Liver (tissue), 9 donors: ENCODE results near the gene DOK3. TPM values are rescaled to one million over a fixed set of nuclear protein-coding genes. Genes with fewer than 3 reads are reported as not detected.
A peak's percentile ranks its signal among the peaks of the same experiment; 100 is the strongest.

Experiments
- DNase-seq: peaks from one replicate; pipeline ENCODE4 v3.0.0-alpha.2; 2017; ENCODE audit warnings: low spot score
- H3K27ac ChIP-seq, 2 donors: one replicate each; pipeline ENCODE4 v1.7.0; 2013; ENCODE audit warnings: inconsistent platforms in 2 of 2, low read length in 2 of 2, control low read depth in 1 of 2, low read depth in 1 of 2, mild to moderate bottlenecking in 1 of 2
- H3K27me3 ChIP-seq, 4 donors: one replicate each; pipeline versions ENCODE4 v1.6.1 to v1.7.0; 2013; ENCODE audit warnings: low read length in 3 of 4, inconsistent platforms in 1 of 4, mild to moderate bottlenecking in 1 of 4, moderate library complexity in 1 of 4; ENCODE audit not compliant: control insufficient read depth in 4 of 4, insufficient read depth in 4 of 4
- H3K36me3 ChIP-seq, 4 donors: one replicate each; pipeline versions ENCODE4 v1.6.1 to v1.7.0; 2013; ENCODE audit warnings: low read length in 3 of 4, mild to moderate bottlenecking in 3 of 4, low read depth in 1 of 4, moderate library complexity in 1 of 4; ENCODE audit not compliant: control insufficient read depth in 4 of 4, insufficient read depth in 3 of 4
- H3K4me1 ChIP-seq, 4 donors: one replicate each; pipeline versions ENCODE4 v1.6.1 to v1.7.0; 2013; ENCODE audit warnings: low read length in 3 of 4, mild to moderate bottlenecking in 3 of 4, moderate library complexity in 1 of 4; ENCODE audit not compliant: control insufficient read depth in 4 of 4, insufficient read depth in 4 of 4
- H3K4me3 ChIP-seq, 3 donors: one replicate each; pipeline versions ENCODE4 v1.6.1 to v1.7.0; 2013; ENCODE audit warnings: low read length in 3 of 3, control low read depth in 1 of 3, low read depth in 1 of 3, mild to moderate bottlenecking in 1 of 3
- H3K9ac ChIP-seq, 2 donors: one replicate each; pipeline ENCODE4 v1.7.0; 2013; ENCODE audit warnings: low read length in 2 of 2, mild to moderate bottlenecking in 2 of 2, moderate library complexity in 2 of 2, control low read depth in 1 of 2, low read depth in 1 of 2
- H3K9me3 ChIP-seq, 4 donors: one replicate each; pipeline versions ENCODE4 v1.6.1 to v1.7.0; 2013; ENCODE audit warnings: low read length in 3 of 4; ENCODE audit not compliant: control insufficient read depth in 4 of 4
- ATF3 ChIP-seq: IDR thresholded peaks from 2 replicates; pipeline ENCODE4 v1.6.1; 2016; ENCODE audit warnings: antibody characterized with exemption
- CTCF ChIP-seq: fragments of 150-350 bp; IDR thresholded peaks from 2 replicates; pipeline ENCODE4 v1.5.1; 2017; ENCODE audit warnings: improper control_type of control experiment, low read depth, low read length; ENCODE audit not compliant: missing input control
- EGR1 ChIP-seq, 2 donors: IDR thresholded peaks; 2 replicates each; pipeline ENCODE4 v1.6.1; 2016 to 2018; ENCODE audit warnings: antibody characterized with exemption in 2 of 2, low read depth in 2 of 2
- FOXA1 ChIP-seq: IDR thresholded peaks from 2 replicates; pipeline ENCODE4 v1.6.1; 2016; ENCODE audit warnings: antibody characterized with exemption
- FOXA2 ChIP-seq: IDR thresholded peaks from 2 replicates; pipeline ENCODE4 v1.6.1; 2016; ENCODE audit warnings: antibody characterized with exemption
- GABPA ChIP-seq, 2 donors: IDR thresholded peaks in 1 of 2; conservative IDR thresholded peaks in 1 of 2; 2 replicates each; pipeline ENCODE4 v1.6.1; 2016; ENCODE audit warnings: antibody characterized with exemption in 2 of 2, mild to moderate bottlenecking in 1 of 2, moderate library complexity in 1 of 2
- HNF4A ChIP-seq, 2 donors: conservative IDR thresholded peaks; 2 replicates each; pipeline ENCODE4 v1.6.1; 2016; ENCODE audit warnings: antibody characterized with exemption in 2 of 2, mild to moderate bottlenecking in 2 of 2
- HNF4G ChIP-seq: IDR thresholded peaks from 2 replicates; pipeline ENCODE4 v1.6.1; 2016; ENCODE audit warnings: antibody characterized with exemption
- JUND ChIP-seq, 2 donors: IDR thresholded peaks; 2 replicates each; pipeline ENCODE4 v1.6.1; 2016; ENCODE audit warnings: antibody characterized with exemption in 2 of 2
- NR2F2 ChIP-seq: IDR thresholded peaks from 2 replicates; pipeline ENCODE4 v1.6.1; 2016; ENCODE audit warnings: antibody characterized with exemption
- RAD21 ChIP-seq, 2 donors: IDR thresholded peaks; 2 replicates each; pipeline ENCODE4 v1.6.1; 2016; ENCODE audit warnings: antibody characterized with exemption in 2 of 2, mild to moderate bottlenecking in 2 of 2
- RXRA ChIP-seq, 2 donors: IDR thresholded peaks; 2 replicates each; pipeline ENCODE4 v1.6.1; 2017 to 2018; ENCODE audit warnings: antibody characterized with exemption in 2 of 2, mild to moderate bottlenecking in 1 of 2
- SP1 ChIP-seq: IDR thresholded peaks from 2 replicates; pipeline ENCODE4 v1.6.1; 2018; ENCODE audit warnings: antibody characterized with exemption, mild to moderate bottlenecking
- TAF1 ChIP-seq: conservative IDR thresholded peaks from 2 replicates; pipeline ENCODE4 v1.6.1; 2016; ENCODE audit warnings: antibody characterized with exemption, mild to moderate bottlenecking
- YY1 ChIP-seq: IDR thresholded peaks from 2 replicates; pipeline ENCODE4 v1.6.1; 2016; ENCODE audit warnings: antibody characterized with exemption, mild to moderate bottlenecking
- WGBS: extraction: QIAGEN DNeasy Blood & Tissue Kit; methylation state at CpG from one replicate; pipeline ENCODE4 v1.1.7; 2013; 5-methylcytosine and 5-hydroxymethylcytosine counted together
- polyA plus RNA-seq, 2 donors: library from polyadenylated mRNA; stranded (reverse) in 1 of 2; unstranded in 1 of 2; fragments of 200-250 nt in 1 of 2; fragments of >200 nt in 1 of 2; fragmentation: Nextera tagmentation in 1 of 2; extraction: Ambion mirVana in 1 of 2; gene quantifications; one replicate each; pipeline versions ENCODE4 v1.2.1 to v1.2.3, GENCODE V29; 2013 to 2015
- total RNA-seq, 2 donors: library from RNA; depleted of rRNA; stranded (reverse); fragments of >200 nt; gene quantifications; one replicate each; pipeline ENCODE4 v1.2.3, GENCODE V29; 2014
- TF ChIP-seq, protein P1 (sequence below): IDR thresholded peaks from 2 replicates; pipeline ENCODE4 v1.6.1; 2016; ENCODE audit warnings: antibody characterized with exemption
- TF ChIP-seq, protein P2 (sequence below): IDR thresholded peaks from 2 replicates; pipeline ENCODE4 v1.6.1; 2016; ENCODE audit warnings: antibody characterized with exemption
- TF ChIP-seq, protein P3 (sequence below): IDR thresholded peaks from 2 replicates; pipeline ENCODE4 v1.6.1; 2016; ENCODE audit warnings: antibody characterized with exemption, mild to moderate bottlenecking
- donor health status: healthy.
- donor health status: healthy.
- donor health status: healthy.
- donor health status: healthy.
- donor health status: healthy.

The DOK3 gene
- total and polyA plus RNA-seq, 4 donors = 1.7 to 19.2 (median 6.6) TPM

- Histone ChIP-seq H3K4me1 (peaks cover 9 to 21% (median 18%) of the 10 kb centered on the region in 4 donors), H3K9me3 (no peaks in the 10 kb centered on the region), H3K27ac (no peak overlapping the region), H3K4me3 (peak overlapping the region in 1 of 3 donors; percentile 98), H3K27me3 (no peaks in the 10 kb centered on the region), H3K36me3 (peaks cover 0 to 4% (median under 1%) of the 10 kb centered on the region in 4 donors), H3K9ac (no peak overlapping the region)
- TF ChIP-seq, protein P1, sequence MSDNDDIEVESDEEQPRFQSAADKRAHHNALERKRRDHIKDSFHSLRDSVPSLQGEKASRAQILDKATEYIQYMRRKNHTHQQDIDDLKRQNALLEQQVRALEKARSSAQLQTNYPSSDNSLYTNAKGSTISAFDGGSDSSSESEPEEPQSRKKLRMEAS = no peak
- TF ChIP-seq HNF4G (no peak), SP1 (no peak), FOXA1 (no peak), EGR1 (IDR thresholded peaks at IDR 0.05; ENCODE audit: low read depth in 2 of 2) (no peak), NR2F2 (no peak), RAD21 (IDR thresholded peaks at IDR 0.05) (no peak), FOXA2 (no peak), YY1 (no peak)
- TF ChIP-seq, protein P2, sequence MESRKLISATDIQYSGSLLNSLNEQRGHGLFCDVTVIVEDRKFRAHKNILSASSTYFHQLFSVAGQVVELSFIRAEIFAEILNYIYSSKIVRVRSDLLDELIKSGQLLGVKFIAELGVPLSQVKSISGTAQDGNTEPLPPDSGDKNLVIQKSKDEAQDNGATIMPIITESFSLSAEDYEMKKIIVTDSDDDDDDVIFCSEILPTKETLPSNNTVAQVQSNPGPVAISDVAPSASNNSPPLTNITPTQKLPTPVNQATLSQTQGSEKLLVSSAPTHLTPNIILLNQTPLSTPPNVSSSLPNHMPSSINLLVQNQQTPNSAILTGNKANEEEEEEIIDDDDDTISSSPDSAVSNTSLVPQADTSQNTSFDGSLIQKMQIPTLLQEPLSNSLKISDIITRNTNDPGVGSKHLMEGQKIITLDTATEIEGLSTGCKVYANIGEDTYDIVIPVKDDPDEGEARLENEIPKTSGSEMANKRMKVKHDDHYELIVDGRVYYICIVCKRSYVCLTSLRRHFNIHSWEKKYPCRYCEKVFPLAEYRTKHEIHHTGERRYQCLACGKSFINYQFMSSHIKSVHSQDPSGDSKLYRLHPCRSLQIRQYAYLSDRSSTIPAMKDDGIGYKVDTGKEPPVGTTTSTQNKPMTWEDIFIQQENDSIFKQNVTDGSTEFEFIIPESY = no peak
- WGBS = 97% methylated on average over 2 of the region's 2 CpGs
- no peak for DNase-seq
Measured at GRCh38 chr5:177555228-177555627, 45.6 kb upstream of the DOK3 start.

- Histone ChIP-seq H3K9ac (peak within 1 kb of the TSS; percentile 28 to 54), H3K4me3 (peak within 1 kb of the TSS; percentile 84 to 98 (median 92)), H3K4me1 (peaks cover 9 to 21% (median 18%) of the 10 kb centered on the region in 4 donors), H3K36me3 (peaks cover 0 to 4% (median 1%) of the 10 kb centered on the region in 4 donors), H3K27me3 (no peaks in the 10 kb centered on the region), H3K27ac (peak within 1 kb of the TSS; percentile 70 to 77), H3K9me3 (no peaks in the 10 kb centered on the region)
- DNase-seq = peak; percentile 98
- WGBS = 9% methylated on average over 49 of the region's 49 CpGs
- TF ChIP-seq RXRA (IDR thresholded peaks at IDR 0.05) (peak; percentile 33 to 61), EGR1 (IDR thresholded peaks at IDR 0.05; ENCODE audit: low read depth in 2 of 2) (no peak), JUND (IDR thresholded peaks at IDR 0.05) (no peak), SP1 (peak; percentile 38), ATF3 (no peak), NR2F2 (peak; percentile 88), FOXA2 (no peak), HNF4A (conservative IDR thresholded peaks at IDR 0.05) (no peak), YY1 (peak; percentile 99), CTCF (peak; percentile 27), HNF4G (no peak), GABPA (IDR thresholded peaks at IDR 0.05 in 1 of 2, conservative IDR thresholded peaks at IDR 0.05 in 1 of 2) (no peak), TAF1 (no peak), RAD21 (IDR thresholded peaks at IDR 0.05) (peak in 1 of 2 donors; percentile 54), FOXA1 (no peak)
- TF ChIP-seq, protein P2 = no peak
- TF ChIP-seq, protein P3, sequence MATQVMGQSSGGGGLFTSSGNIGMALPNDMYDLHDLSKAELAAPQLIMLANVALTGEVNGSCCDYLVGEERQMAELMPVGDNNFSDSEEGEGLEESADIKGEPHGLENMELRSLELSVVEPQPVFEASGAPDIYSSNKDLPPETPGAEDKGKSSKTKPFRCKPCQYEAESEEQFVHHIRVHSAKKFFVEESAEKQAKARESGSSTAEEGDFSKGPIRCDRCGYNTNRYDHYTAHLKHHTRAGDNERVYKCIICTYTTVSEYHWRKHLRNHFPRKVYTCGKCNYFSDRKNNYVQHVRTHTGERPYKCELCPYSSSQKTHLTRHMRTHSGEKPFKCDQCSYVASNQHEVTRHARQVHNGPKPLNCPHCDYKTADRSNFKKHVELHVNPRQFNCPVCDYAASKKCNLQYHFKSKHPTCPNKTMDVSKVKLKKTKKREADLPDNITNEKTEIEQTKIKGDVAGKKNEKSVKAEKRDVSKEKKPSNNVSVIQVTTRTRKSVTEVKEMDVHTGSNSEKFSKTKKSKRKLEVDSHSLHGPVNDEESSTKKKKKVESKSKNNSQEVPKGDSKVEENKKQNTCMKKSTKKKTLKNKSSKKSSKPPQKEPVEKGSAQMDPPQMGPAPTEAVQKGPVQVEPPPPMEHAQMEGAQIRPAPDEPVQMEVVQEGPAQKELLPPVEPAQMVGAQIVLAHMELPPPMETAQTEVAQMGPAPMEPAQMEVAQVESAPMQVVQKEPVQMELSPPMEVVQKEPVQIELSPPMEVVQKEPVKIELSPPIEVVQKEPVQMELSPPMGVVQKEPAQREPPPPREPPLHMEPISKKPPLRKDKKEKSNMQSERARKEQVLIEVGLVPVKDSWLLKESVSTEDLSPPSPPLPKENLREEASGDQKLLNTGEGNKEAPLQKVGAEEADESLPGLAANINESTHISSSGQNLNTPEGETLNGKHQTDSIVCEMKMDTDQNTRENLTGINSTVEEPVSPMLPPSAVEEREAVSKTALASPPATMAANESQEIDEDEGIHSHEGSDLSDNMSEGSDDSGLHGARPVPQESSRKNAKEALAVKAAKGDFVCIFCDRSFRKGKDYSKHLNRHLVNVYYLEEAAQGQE = no peak
- TF ChIP-seq, protein P1 = no peak
Measured at GRCh38 chr5:177554474-177555111, 45.0 kb upstream of the DOK3 start, which contains the start of gene FAM193B. Gene FAM193B (minus strand): TSS chr5:177554563. CDS start chr5:177554458, 105 bp downstream.
